ENCODE data around the gene TRAM2.
"Not testable (repeated sequence)": the region's sequence is repeated elsewhere in the genome, so short reads cannot be mapped to it uniquely, and the experiment has no call there.

The TRAM2 gene

DNA sequence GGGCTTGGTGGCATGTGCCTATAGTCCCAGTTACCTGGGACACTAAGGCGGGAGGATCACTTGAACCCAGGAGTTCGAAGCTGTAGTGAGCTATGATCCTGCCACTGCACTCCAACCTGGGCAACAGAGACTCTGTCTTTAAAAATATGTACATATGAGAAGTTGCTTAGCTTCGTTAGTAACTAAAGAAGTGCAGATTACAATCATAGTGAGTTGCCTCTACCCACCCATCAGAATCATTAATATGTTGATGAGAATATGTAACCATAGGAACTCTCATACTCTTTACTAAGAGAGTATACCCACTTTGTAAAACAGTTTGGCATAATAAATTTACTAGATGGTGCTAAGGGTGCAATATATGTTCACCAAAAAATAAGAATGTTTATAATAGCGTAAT is 102.7 kb downstream of the TRAM2 start:
- DNase-seq, result no peak

GRCh38 chr6:52461194-52461593 is 115.7 kb downstream of the TRAM2 start:
- not testable (repeated sequence) for DNase-seq

- no peak for DNase-seq
These were observed 119.8 kb downstream of the TRAM2 start for GRCh38 chr6:52457096-52457495.

- no peak for DNase-seq
These were observed 122.3 kb downstream of the TRAM2 start for GRCh38 chr6:52454556-52454955.

Measured in activated naive CD4-positive, alpha-beta T cell treated with Interleukin-2 at 50 U/mL for 16 hours (primary cell).